ENCODE results near the gene CCDC93. TPM values are rescaled to one million over a fixed set of nuclear protein-coding genes. Genes with fewer than 3 reads are reported as not detected.

The CCDC93 gene
- total RNA-seq, 4 donors from 2014 or later, result 25.6 to 52.4 (median 33.1) TPM

- Histone ChIP-seq H3K9me3 (no peaks in the 10 kb centered on the region), H3K4me3 (replicated peaks in 1 of 3) (no peak overlapping the region), H3K4me1 (peaks cover 9 to 10% of the 10 kb centered on the region in 2 donors), H3K27ac (no peak overlapping the region), H3K27me3 (no peaks in the 10 kb centered on the region), H3K36me3 (peaks cover 25 to 36% of the 10 kb centered on the region in 2 donors)
- 88 to 90% methylated on average over 3 of the region's 3 CpGs for WGBS, 2 donors
- intact Hi-C loops (cut with DNase I), result no loop called here
- no peak for TF ChIP-seq POLR2A (IDR thresholded peaks at IDR 0.05)
- TF ChIP-seq CTCF (IDR thresholded peaks at IDR 0.05), result no peak
- DNase-seq, result no peak
These were observed 17.3 kb downstream of the CCDC93 start for GRCh38 chr2:117996525-117996924.

GRCh38 chr2:117994729-117995128 is 19.1 kb downstream of the CCDC93 start:
- no peak for DNase-seq
- intact Hi-C loops (cut with DNase I), result no loop called here
- TF ChIP-seq CTCF (IDR thresholded peaks at IDR 0.05), result no peak
- no peak for TF ChIP-seq POLR2A (IDR thresholded peaks at IDR 0.05)
- Histone ChIP-seq H3K27ac (no peak overlapping the region), H3K4me1 (peaks cover 9 to 10% of the 10 kb centered on the region in 2 donors), H3K36me3 (peaks cover 17 to 19% of the 10 kb centered on the region in 2 donors), H3K27me3 (no peaks in the 10 kb centered on the region), H3K9me3 (no peaks in the 10 kb centered on the region), H3K4me3 (replicated peaks in 1 of 3) (no peak overlapping the region)
- WGBS, 2 donors, result 76 to 87% methylated on average over 4 of the region's 4 CpGs

- peaks cover 8 to 10% of the 10 kb centered on the region in 2 donors for H3K36me3 ChIP-seq
- intact Hi-C loops (cut with DNase I), result no loop called here
- H3K4me3 ChIP-seq (replicated peaks in 1 of 3), result no peak overlapping the region
- H3K9me3 ChIP-seq, result no peaks in the 10 kb centered on the region
- TF ChIP-seq CTCF (IDR thresholded peaks at IDR 0.05), result no peak
- TF ChIP-seq POLR2A (IDR thresholded peaks at IDR 0.05), result no peak
- peaks cover 0 to 4% of the 10 kb centered on the region in 2 donors for H3K4me1 ChIP-seq
- 100% methylated on average over 1 of the region's 1 CpG for WGBS, 2 donors
- H3K27ac ChIP-seq, result no peak overlapping the region
- H3K27me3 ChIP-seq, result no peaks in the 10 kb centered on the region
- no peak for DNase-seq
These were observed 23.9 kb downstream of the CCDC93 start for GRCh38 chr2:117989854-117990438.

GRCh38 chr2:117987121-117987520 is 26.7 kb downstream of the CCDC93 start:
- H3K4me1 ChIP-seq, result peaks cover 8 to 9% of the 10 kb centered on the region in 2 donors
- no peaks in the 10 kb centered on the region for H3K9me3 ChIP-seq
- no peaks in the 10 kb centered on the region for H3K27me3 ChIP-seq
- peaks cover 4 to 5% of the 10 kb centered on the region in 2 donors for H3K36me3 ChIP-seq
- H3K27ac ChIP-seq, result peak overlapping the region in 1 of 3 donors; percentile 8
- 90 to 100% methylated on average over 2 of the region's 2 CpGs for whole genome bisulfite sequencing, 2 donors
- TF ChIP-seq POLR2A (IDR thresholded peaks at IDR 0.05) (no peak), CTCF (IDR thresholded peaks at IDR 0.05) (no peak)
- intact Hi-C loops (cut with DNase I), result no loop called here
- H3K4me3 ChIP-seq (replicated peaks in 1 of 3), result no peak overlapping the region
- no peak for DNase-seq

- no peak overlapping the region for H3K4me3 ChIP-seq (replicated peaks in 1 of 3)
- peaks cover 8 to 9% of the 10 kb centered on the region in 2 donors for H3K4me1 ChIP-seq
- no peak overlapping the region for H3K27ac ChIP-seq
- peak in 1 of 2 donors; percentile 26 for DNase-seq
- H3K9me3 ChIP-seq, result no peaks in the 10 kb centered on the region
- peaks cover 2 to 5% of the 10 kb centered on the region in 2 donors for H3K36me3 ChIP-seq
- intact Hi-C loops (cut with DNase I), result no loop called here
- H3K27me3 ChIP-seq, result no peaks in the 10 kb centered on the region
- 79 to 87% methylated on average over 2 of the region's 2 CpGs for WGBS, 2 donors
- TF ChIP-seq CTCF (IDR thresholded peaks at IDR 0.05), result no peak
- TF ChIP-seq POLR2A (IDR thresholded peaks at IDR 0.05), result no peak
These were observed 28.8 kb downstream of the CCDC93 start for GRCh38 chr2:117985092-117985491.
